ENCODE results near the gene OAS2. TPM values are rescaled to one million over a fixed set of nuclear protein-coding genes. Genes with fewer than 3 reads are reported as not detected.
A peak's percentile ranks its signal among the peaks of the same experiment; 100 is the strongest.
"Not testable (repeated sequence)": the region's sequence is repeated elsewhere in the genome, so short reads cannot be mapped to it uniquely, and the experiment has no call there.

OAS2 gene
- total RNA-seq, 2 donors from 2014 or later = 3.2 to 6.7 TPM

DNA sequence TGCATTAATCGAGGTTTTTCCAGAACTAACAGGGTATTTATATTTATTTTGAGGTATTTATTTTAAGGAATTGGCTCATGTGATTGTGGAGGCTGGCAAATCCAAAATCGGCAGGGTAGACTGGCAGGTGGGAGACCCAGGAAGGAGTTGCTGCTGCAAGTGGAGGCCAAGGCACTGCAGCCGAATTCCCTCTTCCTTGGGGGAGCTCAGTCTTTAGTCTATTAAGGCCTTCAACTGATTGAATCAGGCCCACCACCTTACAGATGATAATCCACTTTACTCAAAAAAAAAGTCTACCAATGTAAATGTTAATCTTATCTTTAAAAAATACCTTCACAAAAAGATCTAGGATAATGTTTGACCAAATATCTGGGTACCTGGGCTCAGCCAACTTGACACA, 1.2 kb upstream of the OAS2 start:
- ATAC-seq = no peak
- DNase-seq = no peak
- intact Hi-C loops (cut with DNase I, micrococcal nuclease) = no loop called here

GRCh38 chr12:112977641-112978040, 678 bp upstream of the OAS2 start:
- peak in 1 of 2 donors; percentile 14 for DNase-seq
- ATAC-seq = no peak
- intact Hi-C loops (cut with DNase I, micrococcal nuclease) = no loop called here

GRCh38 chr12:112979041-112979680, 842 bp downstream of the OAS2 start:
- ATAC-seq (peak; percentile 11), DNase-seq (peak; percentile 30 to 35)
- intact Hi-C loops (cut with DNase I, micrococcal nuclease) = no loop called here

DNA sequence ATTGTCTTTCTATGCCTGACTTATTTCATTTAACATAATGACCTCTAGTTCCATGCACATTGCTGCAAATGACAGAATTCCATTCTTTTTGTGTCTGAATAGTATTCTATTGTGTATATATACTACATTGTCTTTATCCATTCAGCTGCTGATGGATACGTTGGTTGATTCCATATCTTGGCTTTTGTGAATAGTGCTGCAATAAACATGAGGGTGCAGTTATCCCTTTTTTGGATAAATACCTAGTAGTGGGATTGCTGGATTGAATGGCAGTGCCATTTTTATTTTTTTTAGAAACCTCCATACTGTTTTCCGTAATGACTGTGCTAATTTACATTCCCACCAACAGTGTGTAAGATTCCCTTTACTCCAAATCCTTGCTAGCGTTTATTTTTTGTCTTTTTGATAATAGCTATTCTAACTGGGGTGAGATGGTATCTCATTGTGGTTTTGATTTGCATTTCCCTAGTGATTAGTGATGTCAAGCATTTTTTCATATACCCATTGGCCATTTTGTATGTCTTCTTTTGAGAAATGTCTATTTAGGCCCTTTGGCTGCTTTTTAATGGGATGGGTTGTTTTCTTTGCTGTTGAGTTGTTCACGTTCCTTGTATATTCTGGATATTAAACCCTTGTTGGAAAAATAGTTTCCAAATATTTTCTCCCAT, 2.3 kb downstream of the OAS2 start:
- intact Hi-C loops (cut with DNase I, micrococcal nuclease) = no loop called here
- no peak for ATAC-seq
- no peak for DNase-seq

DNA sequence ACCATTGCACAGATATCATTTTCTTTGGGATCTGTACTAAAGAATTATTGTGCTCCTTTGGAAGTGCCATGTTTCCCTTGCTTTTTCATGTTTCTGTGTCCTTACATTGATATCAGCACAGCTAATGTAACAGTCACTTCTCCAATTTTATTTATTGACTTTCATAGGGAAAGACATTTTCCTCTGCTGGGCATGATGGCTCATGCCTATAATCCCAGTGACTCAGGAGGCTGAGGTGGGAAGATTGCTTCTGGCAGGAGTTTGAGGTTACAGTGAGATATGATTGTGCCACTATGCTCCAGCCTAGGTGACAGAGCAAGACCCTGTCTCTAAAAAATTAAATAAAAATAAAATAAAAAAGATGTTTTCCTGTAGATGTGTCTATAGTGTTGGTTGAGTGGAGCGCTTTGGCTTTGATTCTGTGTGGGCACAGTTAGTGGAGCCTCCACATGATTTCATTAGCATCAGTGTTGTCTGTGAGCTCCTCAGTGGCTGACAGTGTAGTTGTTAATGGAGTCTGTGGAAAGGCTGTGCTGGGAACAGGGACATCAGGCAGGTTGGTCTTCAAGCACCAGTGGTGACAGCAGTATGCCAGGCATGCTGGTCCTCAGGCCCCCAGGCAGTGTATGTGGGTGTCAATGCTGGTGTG, 7.4 kb downstream of the OAS2 start:
- intact Hi-C loops (cut with DNase I, micrococcal nuclease) = no loop called here
- no peak for ATAC-seq
- no peak for DNase-seq

- intact Hi-C loops (cut with DNase I, micrococcal nuclease) = no loop called here
- DNase-seq (no peak), ATAC-seq (no peak)
Measured at GRCh38 chr12:112986291-112986800, 8.0 kb downstream of the OAS2 start.

- DNase-seq (no peak), ATAC-seq (no peak)
- intact Hi-C loops (cut with DNase I, micrococcal nuclease) = no loop called here
Measured at GRCh38 chr12:112987561-112987960, 9.2 kb downstream of the OAS2 start.

- ATAC-seq (no peak), DNase-seq (no peak)
- intact Hi-C loops (cut with DNase I, micrococcal nuclease) = no loop called here
Measured at GRCh38 chr12:112988224-112988623, 9.9 kb downstream of the OAS2 start.

DNA sequence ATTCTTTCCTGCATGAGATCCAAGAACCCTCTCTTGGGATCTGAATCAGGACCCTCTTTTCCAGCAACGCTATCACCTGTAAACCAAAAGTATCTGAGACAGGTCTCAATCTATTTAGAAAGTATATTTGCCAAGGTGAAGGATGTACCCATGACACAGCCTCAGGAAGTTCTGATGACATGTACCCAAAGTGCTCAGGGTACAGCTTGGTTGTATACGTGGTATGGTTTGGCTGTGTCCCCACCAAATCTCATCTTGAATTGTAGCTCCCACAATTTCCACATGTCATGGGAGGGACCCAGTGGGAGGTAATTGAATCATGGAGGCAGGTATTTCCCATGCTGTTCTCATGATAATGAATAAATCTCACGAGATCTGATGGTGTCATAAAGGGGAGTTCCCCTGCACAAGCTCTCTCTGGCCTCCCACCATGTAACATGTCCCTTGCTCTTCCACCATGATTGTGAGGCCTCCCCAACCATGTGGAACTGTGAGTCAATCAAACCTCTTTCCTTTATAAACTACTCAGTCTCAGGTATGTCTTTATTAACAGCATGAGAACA, 10.6 kb downstream of the OAS2 start:
- intact Hi-C loops (cut with DNase I, micrococcal nuclease); ATAC-seq; DNase-seq: not testable (repeated sequence)

DNA sequence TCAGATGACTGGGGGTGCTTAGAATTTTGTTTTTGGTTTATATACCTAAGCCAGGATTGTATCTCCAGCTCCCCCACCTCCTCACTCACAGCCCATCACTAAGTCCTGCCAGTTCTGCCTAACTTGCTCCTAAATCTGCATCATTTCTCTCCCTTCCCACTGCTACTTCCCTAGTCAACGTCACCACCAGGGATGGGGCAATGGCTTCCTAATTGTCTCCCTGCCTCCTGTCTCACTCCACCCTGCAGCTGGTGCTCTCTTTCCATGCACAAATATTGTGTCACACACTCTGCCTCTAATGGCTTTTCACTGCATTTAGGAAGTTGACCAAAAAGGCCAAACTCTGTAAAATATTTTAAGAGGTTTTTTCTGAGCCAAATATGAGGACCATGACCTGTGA, 11.5 kb downstream of the OAS2 start:
- ATAC-seq (no peak), DNase-seq (no peak)
- intact Hi-C loops (cut with DNase I, micrococcal nuclease) = no loop called here

DNA sequence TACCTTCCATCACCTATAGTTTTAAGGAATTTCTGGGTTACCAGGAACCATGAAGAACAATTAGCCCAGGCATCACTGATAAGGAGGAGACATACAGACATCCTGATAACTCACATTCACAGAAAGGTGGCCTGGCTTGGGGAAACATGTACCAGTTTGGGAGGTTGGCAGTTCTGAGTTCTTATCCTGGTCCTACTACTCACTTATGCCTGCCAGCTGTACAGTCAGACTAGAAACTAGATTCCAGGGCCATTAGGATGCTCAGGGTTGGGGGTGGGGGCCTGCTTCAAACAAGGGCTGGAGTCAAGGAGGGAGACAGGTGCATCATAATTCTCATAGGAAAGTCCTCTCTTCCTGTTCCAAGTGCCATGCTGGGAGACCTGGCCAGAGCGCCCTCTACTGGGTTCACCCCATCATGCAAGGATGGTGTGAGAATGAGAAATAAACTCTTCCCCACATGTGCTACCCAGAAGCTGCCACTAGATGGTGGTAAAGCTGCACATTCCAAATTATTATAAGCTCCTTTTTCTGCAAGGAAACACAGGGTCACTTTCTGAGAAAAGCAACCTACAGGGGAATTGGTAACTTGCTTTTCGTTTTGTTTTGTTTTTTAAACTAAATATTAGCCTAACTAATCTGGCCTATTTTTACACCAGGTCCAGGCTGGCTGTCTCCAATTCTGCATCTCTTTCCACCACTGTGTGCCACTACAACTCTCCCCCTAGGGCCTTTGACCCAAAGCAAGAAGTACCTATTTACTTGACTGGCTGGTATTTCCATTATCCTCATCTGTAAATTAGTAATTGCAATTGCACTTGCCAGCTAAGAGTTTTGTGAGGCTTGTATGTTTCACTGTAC, 14.5 kb downstream of the OAS2 start:
- DNase-seq (peak in 1 of 2 donors; percentile 63), ATAC-seq (peak; percentile 71)
- intact Hi-C loops (cut with DNase I, micrococcal nuclease) = no loop called here

DNA sequence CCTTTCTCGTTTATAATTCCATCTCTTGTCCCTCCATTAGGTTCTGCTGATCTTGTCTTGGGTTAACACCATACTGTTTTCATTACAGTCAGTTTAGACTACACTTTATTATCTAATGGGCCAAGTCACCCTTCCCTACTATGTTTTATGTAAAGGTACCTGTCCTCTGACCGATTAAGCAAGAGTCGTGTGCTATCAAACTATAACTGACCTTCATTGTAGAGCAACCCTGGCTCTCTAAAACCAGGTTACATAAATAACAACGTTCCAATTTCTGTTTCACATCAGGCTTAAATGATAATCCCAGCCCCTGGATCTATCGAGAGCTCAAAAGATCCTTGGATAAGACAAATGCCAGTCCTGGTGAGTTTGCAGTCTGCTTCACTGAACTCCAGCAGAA, 16.7 kb downstream of the OAS2 start:
- intact Hi-C loops (cut with DNase I, micrococcal nuclease) = no loop called here
- no peak for DNase-seq
- ATAC-seq = no peak

DNA sequence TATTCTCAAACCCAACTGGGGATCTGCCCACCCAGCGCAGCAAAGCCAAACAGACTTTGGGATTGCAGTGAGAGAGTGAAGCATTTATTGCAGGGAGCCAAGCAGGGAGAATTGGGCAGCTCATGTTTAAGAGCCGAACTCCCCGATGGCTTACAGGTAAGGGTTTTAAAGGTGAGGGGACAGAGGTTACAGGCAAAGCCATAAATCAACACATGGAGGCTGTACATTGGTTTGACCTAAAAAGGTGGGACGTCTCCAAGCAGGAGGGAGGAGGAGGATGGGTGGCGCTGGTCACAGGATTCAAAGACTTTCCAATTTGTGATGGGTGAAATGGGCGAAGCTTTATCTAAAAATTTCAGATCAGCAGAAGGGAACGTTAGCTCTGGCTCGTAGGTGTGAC, 18.2 kb downstream of the OAS2 start:
- DNase-seq (no peak), ATAC-seq (no peak)
- intact Hi-C loops (cut with DNase I, micrococcal nuclease) = no loop called here

DNA sequence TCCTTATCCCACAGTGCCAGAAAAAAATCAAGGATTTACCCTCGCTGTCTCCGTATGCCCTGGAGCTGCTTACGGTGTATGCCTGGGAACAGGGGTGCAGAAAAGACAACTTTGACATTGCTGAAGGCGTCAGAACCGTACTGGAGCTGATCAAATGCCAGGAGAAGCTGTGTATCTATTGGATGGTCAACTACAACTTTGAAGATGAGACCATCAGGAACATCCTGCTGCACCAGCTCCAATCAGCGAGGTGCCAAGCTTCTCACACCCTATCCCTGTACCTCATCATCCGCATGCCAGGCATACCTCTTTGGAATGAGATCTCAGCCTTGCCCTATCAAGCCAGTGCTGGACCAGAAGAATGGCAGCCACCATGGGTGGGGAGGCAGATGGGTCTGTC, 19.2 kb downstream of the OAS2 start:
- intact Hi-C loops (cut with DNase I, micrococcal nuclease) = no loop called here
- ATAC-seq (no peak), DNase-seq (no peak)

GRCh38 chr12:112998987-112999767, 20.9 kb downstream of the OAS2 start:
- DNase-seq = peak in 1 of 2 donors; percentile 18
- no peak for ATAC-seq
- intact Hi-C loops (cut with DNase I, micrococcal nuclease) = no loop called here

- ATAC-seq = no peak
- intact Hi-C loops (cut with DNase I, micrococcal nuclease) = no loop called here
- DNase-seq = no peak
Measured at GRCh38 chr12:113000433-113000832, 22.1 kb downstream of the OAS2 start.

- DNase-seq (no peak), ATAC-seq (peak; percentile 52)
- intact Hi-C loops (cut with DNase I, micrococcal nuclease) = no loop called here
Measured at GRCh38 chr12:113002155-113002554, 23.8 kb downstream of the OAS2 start.

DNA sequence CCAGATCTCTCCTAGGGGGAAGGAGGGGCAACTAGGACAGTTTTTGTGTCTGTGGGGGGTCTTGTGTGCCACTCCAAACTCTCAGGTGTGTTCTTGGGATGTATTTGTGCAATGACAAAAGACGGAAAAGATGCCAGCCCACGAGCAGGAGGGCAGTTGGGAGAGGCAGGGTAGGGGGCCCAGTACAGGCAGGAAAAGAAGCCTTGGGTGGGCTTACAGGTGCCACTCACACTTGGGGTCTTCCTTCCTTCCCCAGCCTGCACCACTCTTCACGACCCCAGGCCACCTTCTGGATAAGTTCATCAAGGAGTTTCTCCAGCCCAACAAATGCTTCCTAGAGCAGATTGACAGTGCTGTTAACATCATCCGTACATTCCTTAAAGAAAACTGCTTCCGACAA, 24.4 kb downstream of the OAS2 start:
- ATAC-seq (no peak), DNase-seq (no peak)
- intact Hi-C loops (cut with DNase I, micrococcal nuclease) = no loop called here

Data from left colon (tissue), 2 donors.